Osteoblast (primary cell): ENCODE results near the gene MELTF. TPM values are rescaled to one million over a fixed set of nuclear protein-coding genes. Genes with fewer than 3 reads are reported as not detected.

Experiments
- DNase-seq: peaks from one replicate; pipeline ENCODE4 v3.0.0; 2011; ENCODE audit warnings: low spot score, mixed read lengths; ENCODE audit not compliant: insufficient read length; ENCODE audit errors: missing footprints
- H2AFZ ChIP-seq: 2 replicates; pipeline ENCODE4 v1.6.0; 2011; ENCODE audit warnings: mild to moderate bottlenecking, low read length
- H3K27ac ChIP-seq: 2 replicates; pipeline ENCODE4 v1.5.1; 2011; ENCODE audit warnings: mild to moderate bottlenecking, low read depth, low read length, moderate library complexity
- H3K27me3 ChIP-seq: 2 replicates; pipeline ENCODE4 v1.6.0; 2012; ENCODE audit warnings: mild to moderate bottlenecking, control low read depth, inconsistent platforms, low read length, moderate library complexity; ENCODE audit not compliant: insufficient read depth
- H3K36me3 ChIP-seq: 2 replicates; pipeline ENCODE4 v1.5.1; 2011; ENCODE audit warnings: mild to moderate bottlenecking, low read length, control low read depth, moderate library complexity; ENCODE audit not compliant: insufficient read depth
- H3K4me1 ChIP-seq: 2 replicates; pipeline ENCODE4 v1.5.1; 2011; ENCODE audit warnings: mild to moderate bottlenecking, low read length, control low read depth, moderate library complexity; ENCODE audit not compliant: insufficient read depth
- H3K4me2 ChIP-seq: 2 replicates; pipeline ENCODE4 v1.6.0; 2011; ENCODE audit warnings: mild to moderate bottlenecking, low read length; ENCODE audit not compliant: insufficient read depth
- H3K4me3 ChIP-seq: fragments of 200-600 bp; sonication (generic); 3 replicates; pipeline ENCODE4 v1.5.1; 2012; ENCODE audit warnings: mild to moderate bottlenecking, low read length, inconsistent platforms; ENCODE audit not compliant: insufficient read depth
- H3K79me2 ChIP-seq: 2 replicates; pipeline ENCODE4 v1.6.0; 2012; ENCODE audit warnings: mild to moderate bottlenecking, low read length, control low read depth, inconsistent platforms; ENCODE audit not compliant: insufficient read depth
- H3K9me3 ChIP-seq: 2 replicates; pipeline ENCODE4 v1.5.1; 2011; ENCODE audit warnings: low read depth, low read length, control low read depth
- H4K20me1 ChIP-seq: 2 replicates; pipeline ENCODE4 v1.6.0; 2012; ENCODE audit warnings: mild to moderate bottlenecking, low read length, control low read depth; ENCODE audit not compliant: insufficient read depth
- CTCF ChIP-seq: IDR thresholded peaks from 2 replicates; pipeline ENCODE4 v1.5.1; 2011; ENCODE audit warnings: mild to moderate bottlenecking, low read depth, low read length, moderate library complexity; ENCODE audit errors: extremely low read depth
- total RNA-seq: library from RNA; depleted of rRNA; stranded (reverse); fragments of >200 nt; gene quantifications from 2 replicates; pipeline ENCODE4 v1.2.3, GENCODE V29; 2012

Gene MELTF
- total RNA-seq, 1 donor, result 5.1 TPM

GRCh38 chr3:196988241-196989029, 41.2 kb downstream of the MELTF start:
- Histone ChIP-seq H3K79me2 (no peaks in the 10 kb centered on the region), H4K20me1 (no peaks in the 10 kb centered on the region), H3K27me3 (peaks cover 13% of the 10 kb centered on the region), H3K9me3 (no peaks in the 10 kb centered on the region), H3K27ac (no peak overlapping the region), H3K4me2 (no peak overlapping the region), H2AFZ (no peak overlapping the region), H3K4me1 (peaks cover 2% of the 10 kb centered on the region), H3K4me3 (no peak overlapping the region), H3K36me3 (no peaks in the 10 kb centered on the region)
- TF ChIP-seq CTCF, result no peak
- peak; percentile 38 for DNase-seq

GRCh38 chr3:196987022-196987421, 42.6 kb downstream of the MELTF start:
- no peak overlapping the region for H2AFZ ChIP-seq
- no peaks in the 10 kb centered on the region for H3K9me3 ChIP-seq
- no peak overlapping the region for H3K27ac ChIP-seq
- no peak for DNase-seq
- H3K4me2 ChIP-seq, result no peak overlapping the region
- peaks cover 16% of the 10 kb centered on the region for H3K27me3 ChIP-seq
- TF ChIP-seq CTCF, result no peak
- H3K36me3 ChIP-seq, result no peaks in the 10 kb centered on the region
- H3K79me2 ChIP-seq, result no peaks in the 10 kb centered on the region
- peaks cover 2% of the 10 kb centered on the region for H3K4me1 ChIP-seq
- no peak overlapping the region for H3K4me3 ChIP-seq
- H4K20me1 ChIP-seq, result no peaks in the 10 kb centered on the region

GRCh38 chr3:196985954-196986885, 43.4 kb downstream of the MELTF start:
- no peaks in the 10 kb centered on the region for H3K79me2 ChIP-seq
- H3K27me3 ChIP-seq, result peaks cover 16% of the 10 kb centered on the region

More at GRCh38 chr3:196985954-196986885, 43.4 kb downstream of the MELTF start:
- Histone ChIP-seq H3K27ac (no peak overlapping the region), H3K9me3 (no peaks in the 10 kb centered on the region), H3K36me3 (no peaks in the 10 kb centered on the region), H4K20me1 (no peaks in the 10 kb centered on the region), H2AFZ (no peak overlapping the region), H3K4me1 (peaks cover 2% of the 10 kb centered on the region), H3K4me2 (no peak overlapping the region), H3K4me3 (no peak overlapping the region)
- TF ChIP-seq CTCF, result peak; percentile 32
- no peak for DNase-seq
